GM18517 (cell line): ENCODE data around the gene IL1RL2.

Experiments used
- ATAC-seq: cut with Tn5 transposase; IDR thresholded peaks from one replicate; pipeline ENCODE4 v1.9.1; 2021; ENCODE audit warnings: mild to moderate bottlenecking, moderate library complexity; ENCODE audit not compliant: unreplicated experiment

The IL1RL2 gene

GRCh38 chr2:102158011-102158755, 28.6 kb upstream of the IL1RL2 start:
- no peak for ATAC-seq

DNA sequence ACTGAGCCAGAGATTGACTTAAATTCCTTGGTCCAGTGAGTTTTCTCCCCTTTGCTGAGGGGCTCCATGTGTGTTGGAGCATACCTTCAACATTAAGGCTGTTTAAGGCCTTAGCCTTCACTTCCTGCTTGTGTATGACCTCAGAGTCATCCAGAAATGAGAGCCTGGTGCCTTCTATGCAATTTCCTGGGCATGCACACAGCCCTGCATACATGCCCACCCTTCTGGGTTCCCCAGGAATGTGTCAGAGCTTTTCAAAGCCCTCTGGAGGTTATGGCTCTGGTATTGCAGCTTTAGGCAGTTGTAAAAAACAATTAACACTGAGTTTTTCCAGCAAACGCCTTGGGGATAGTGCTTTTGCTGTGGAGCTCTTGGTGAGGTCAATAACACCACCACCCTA, 27.5 kb upstream of the IL1RL2 start:
- ATAC-seq = no peak

DNA sequence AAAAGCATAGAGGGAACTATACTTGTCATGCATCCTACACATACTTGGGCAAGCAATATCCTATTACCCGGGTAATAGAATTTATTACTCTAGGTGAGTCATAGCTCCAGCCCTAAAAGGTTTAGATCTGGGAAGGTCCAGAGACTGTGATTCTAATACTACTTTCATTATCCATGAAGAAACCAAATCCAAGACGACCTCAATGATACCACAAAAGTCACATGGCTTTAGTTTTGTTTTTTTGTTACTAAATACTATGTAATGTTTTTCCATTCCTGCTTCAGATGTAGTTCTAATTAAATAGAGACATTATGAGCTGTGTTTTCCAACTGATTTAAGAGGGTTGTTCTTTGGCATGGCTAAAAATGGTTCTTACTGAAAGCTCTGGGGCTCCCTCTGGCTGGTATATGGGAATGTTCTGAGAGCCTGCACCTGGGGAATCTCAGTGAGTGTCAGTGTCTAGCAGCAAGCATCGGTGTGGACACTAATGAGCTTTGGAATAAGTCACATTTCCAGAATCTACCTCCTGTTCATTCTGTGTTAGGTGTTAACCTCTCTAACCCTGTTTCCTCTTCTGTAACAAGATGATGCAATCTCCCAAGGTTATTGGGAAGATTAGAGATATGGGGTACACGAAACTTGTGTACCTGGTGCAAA, 20.5 kb upstream of the IL1RL2 start:
- no peak for ATAC-seq

GRCh38 chr2:102168026-102168771, 18.6 kb upstream of the IL1RL2 start:
- ATAC-seq = no peak

DNA sequence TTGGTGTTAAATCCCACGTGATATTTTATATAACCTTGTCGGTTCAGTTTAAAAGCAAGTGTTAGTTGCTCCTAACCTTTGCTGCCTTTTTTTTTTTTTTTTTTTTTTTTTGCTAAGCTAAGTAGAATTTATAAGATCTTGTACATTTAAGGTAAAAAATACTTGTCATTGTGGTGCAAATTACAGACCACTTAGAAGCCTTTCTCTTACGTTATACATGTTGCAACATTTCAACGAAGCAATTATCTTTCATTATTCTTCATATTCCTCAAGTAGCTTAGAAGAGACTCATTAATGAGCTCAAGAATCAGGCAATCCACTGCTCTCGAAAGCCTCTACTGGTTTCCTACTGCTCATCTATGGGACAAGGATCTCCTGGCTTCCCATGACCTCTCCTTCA, 14.9 kb upstream of the IL1RL2 start:
- no peak for ATAC-seq

- no peak for ATAC-seq
These were observed 14.1 kb upstream of the IL1RL2 start for GRCh38 chr2:102172745-102173144.

DNA sequence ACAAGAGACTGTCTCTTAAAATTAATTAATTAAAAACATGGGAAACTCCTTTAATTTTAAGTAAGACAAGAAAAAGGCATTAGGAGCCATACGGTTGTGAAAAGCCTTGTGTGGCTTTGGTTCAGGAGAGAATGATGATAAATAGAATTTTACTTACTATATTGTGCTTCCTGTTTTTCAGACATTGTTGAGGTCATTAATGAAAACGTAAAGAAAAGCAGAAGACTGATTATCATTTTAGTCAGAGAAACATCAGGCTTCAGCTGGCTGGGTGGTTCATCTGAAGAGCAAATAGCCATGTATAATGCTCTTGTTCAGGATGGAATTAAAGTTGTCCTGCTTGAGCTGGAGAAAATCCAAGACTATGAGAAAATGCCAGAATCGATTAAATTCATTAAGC, 10.7 kb upstream of the IL1RL2 start:
- ATAC-seq = no peak

- no peak for ATAC-seq
These were observed 8.9 kb upstream of the IL1RL2 start for GRCh38 chr2:102177814-102178478.

DNA sequence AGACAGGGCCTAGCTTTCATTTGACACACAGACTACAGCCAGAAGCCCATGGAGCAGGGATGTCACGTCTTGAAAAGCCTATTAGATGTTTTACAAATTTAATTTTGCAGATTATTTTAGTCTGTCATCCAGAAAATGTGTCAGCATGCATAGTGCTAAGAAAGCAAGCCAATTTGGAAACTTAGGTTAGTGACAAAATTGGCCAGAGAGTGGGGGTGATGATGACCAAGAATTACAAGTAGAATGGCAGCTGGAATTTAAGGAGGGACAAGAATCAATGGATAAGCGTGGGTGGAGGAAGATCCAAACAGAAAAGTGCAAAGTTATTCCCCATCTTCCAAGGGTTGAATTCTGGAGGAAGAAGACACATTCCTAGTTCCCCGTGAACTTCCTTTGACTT, 7.8 kb upstream of the IL1RL2 start:
- no peak for ATAC-seq

DNA sequence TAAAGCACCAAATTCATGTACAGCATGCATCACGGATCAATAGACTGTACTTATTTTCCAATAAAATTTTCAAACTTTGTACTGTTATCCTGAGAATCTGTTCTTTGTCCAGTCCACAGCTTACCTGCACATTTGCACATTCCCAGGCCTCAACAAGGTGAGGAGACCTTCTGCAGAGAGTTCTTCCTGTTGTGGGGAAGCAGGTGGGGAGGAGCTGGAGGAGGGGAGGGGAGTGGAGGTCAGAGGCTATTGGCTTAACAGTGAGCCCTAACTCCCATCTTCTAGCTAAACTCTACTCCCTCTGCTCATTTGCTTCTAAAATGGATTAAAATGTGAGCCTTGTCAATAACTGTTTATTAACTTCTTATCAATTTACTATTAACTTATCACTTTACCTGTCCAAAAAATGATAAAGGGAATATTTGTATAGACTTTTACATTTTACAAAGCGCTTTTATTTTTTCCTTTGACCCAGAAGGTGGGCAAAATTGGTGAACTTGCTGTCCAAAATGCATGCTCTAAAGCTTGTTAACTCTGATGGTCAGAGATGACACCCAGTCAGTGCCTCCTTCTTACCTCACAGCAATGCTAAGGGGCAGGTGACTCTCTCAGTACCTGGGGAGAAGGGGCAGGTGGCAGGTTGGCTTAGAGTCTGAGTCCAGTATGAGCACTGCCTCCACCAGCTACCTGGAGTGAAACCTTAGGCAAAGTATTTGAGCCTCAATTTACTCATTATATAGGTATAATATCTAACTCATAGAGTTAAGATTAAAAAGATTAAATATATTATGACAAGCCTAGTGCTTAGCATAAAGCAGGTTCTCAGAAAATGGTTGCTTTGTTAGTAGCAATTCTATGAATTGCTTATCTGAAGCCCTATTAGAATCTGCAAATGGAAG, 6.8 kb upstream of the IL1RL2 start:
- ATAC-seq = no peak

GRCh38 chr2:102180687-102180999, 6.2 kb upstream of the IL1RL2 start:
- no peak for ATAC-seq

DNA sequence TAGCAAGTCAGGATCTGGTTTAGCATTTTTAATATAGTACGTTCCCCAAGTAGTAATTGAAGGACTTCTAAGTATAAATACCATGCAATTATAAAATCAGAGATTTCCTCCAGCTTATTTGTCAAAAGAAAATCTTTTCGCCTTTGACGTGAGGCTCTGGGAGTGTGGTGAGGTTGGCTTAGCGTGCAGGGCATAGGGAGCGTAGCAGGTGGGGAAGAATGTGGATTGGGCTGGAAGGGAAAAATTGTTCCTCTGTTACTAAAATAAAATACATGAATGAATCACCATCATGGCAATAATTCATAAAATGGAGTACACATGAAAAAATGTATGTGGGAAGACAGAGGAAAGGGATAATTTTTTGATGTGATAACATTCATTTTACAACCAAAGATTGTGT, 5.4 kb upstream of the IL1RL2 start:
- ATAC-seq = no peak

DNA sequence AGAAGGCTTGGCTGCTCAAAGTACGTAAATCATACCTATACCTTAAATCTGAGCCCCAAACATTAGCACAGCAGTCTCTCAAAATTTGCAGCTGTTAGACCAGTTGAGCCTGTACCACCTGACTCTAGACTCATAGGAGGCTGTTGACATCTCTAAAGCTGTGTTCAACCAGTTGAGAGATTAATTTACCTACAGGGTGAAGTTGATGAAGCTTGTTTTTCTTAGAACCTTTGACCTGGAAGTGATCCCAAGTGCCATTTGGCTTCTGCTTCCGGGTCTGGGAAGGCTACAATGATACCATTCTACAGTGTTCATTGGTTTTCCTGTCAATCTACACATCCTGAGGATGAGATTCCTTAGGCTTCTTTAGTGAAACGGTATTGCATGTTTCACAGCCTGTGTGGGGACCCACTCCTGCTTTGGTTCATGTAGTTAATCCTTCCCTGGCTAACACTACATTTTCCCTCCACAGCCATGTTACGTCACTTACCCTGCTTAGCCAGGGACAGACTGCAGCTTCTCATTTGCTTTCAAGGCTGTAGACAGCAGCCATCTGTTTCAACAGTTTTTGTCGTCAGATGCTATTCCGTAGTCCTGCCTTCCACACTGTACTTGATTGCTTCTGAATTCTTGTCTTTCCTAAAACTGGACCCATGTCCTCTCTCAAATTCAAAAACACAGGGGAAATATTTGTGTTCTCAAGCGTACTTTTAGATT, 4.7 kb upstream of the IL1RL2 start:
- ATAC-seq = no peak

GRCh38 chr2:102184018-102184417, 2.8 kb upstream of the IL1RL2 start:
- no peak for ATAC-seq

DNA sequence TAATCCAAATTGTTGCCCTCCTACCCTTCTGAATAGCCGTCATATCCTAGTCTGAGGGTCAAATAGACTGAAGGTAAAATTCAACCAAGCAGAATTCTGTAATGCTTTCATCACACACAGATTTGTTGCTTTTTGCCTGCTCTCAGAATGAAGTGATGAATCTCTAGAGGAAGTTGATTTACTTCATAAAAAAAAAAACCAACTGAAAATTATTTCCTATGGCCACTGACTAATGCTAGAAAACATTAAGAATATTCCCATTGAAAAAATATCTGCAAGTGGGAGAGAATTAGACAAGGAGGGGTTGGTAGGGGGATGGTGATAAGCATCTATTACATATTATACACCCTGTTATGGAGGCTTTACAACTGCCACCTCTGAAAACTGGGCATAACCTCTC, 2.3 kb upstream of the IL1RL2 start:
- no peak for ATAC-seq

- ATAC-seq = no peak
These were observed 1.5 kb upstream of the IL1RL2 start for GRCh38 chr2:102185347-102185746.

DNA sequence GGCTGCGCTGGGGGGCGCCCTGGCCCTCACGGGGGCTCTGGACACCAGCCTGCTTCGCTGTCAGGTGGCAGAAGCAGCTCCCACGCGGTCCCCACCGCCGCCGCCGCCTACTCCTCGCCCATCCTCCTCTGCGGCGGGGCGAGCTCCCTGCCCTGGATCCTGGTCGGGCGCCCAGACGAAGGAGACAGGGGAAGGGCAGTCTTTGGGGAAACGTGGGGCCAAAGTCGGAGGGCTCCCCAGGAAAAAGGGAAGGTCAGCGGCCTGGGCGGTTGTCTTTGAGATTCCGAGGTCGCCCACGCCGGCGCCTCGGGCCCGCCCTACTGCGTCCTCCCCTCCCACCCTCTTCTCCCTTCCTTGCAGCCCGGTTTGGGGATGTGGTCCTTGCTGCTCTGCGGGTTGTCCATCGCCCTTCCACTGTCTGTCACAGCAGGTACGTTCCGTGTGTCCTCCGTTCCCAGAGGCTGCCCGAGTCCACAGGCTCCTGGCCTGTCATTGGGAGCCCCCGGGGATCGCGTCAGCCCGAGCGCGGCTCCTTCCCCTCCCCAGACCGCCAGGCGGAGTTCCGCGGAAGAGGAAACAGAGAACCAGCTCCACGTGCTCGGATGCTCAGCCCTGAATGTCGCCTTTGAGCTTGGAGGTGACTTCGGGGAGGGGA, 800 bp downstream of the IL1RL2 start:
- ATAC-seq = no peak

GRCh38 chr2:102190430-102191107, 3.7 kb downstream of the IL1RL2 start:
- ATAC-seq = no peak

- no peak for ATAC-seq
These were observed 4.7 kb downstream of the IL1RL2 start for GRCh38 chr2:102191501-102191900.
